PC-9 (cell line): Measurements from ENCODE around the gene TMPRSS11B.

Experiments
- CTCF ChIP-seq: fragments of 200-600 bp; sonication (generic); conservative IDR thresholded peaks from 2 replicates; pipeline ENCODE4 v1.6.1; 2017; ENCODE audit warnings: mixed run types, antibody characterized with exemption, mild to moderate bottlenecking, moderate library complexity
- EZH2 ChIP-seq: fragments of 200-600 bp; sonication (generic); IDR thresholded peaks from 2 replicates; pipeline ENCODE4 v1.8.0; 2017; ENCODE audit warnings: antibody characterized with exemption, low read depth

- TF ChIP-seq CTCF, result no peak
- TF ChIP-seq EZH2, result no peak
Measured at GRCh38 chr4:68291256-68291655, 45.8 kb upstream of the TMPRSS11B start.
